HepG2 (cell line): ENCODE measurements around the gene TEX12. TPM values are rescaled to one million over a fixed set of nuclear protein-coding genes. Genes with fewer than 3 reads are reported as not detected.

Source experiments
- ATAC-seq: fragments of 200-7000 bp; cut with Tn5 transposase; 3 replicates; pipeline ENCODE4 v1.9.1; 2020; ENCODE audit warnings: mild to moderate bottlenecking, moderate library complexity
- BruUV-seq: library from RNA; stranded (reverse); fragments of 400-500 nt; replicated peaks from 2 replicates; lab custom pipeline; 2021; lab: Mats Ljungman, UMichigan
- CTCF ChIA-PET: fragments of 300-600 bp; formaldehyde crosslinking; extraction: SDS; loops from one replicate; lab custom pipeline; 2021; ENCODE audit warnings: low total read pairs, inconsistent platforms, low intra/inter-chr PET ratio; lab: Yijun Ruan, JAX
- POLR2A ChIA-PET: fragments of 350-600 bp; sonication (Branson Sonifier 250); formaldehyde crosslinking; loops from one replicate; lab custom pipeline; 2020; ENCODE audit warnings: antibody characterized with exemption, inconsistent platforms; lab: Yijun Ruan, JAX
- DNase-seq: peaks from one replicate; pipeline ENCODE4 v3.0.0-alpha.2; 2015; ENCODE audit warnings: low spot score
- FAIRE-seq: peaks from 3 replicates; lab custom pipeline; 2011; peaks lifted over from hg19 to GRCh38; lab: Jason Lieb, UNC
- H2AFZ ChIP-seq: one replicate; pipeline ENCODE4 v1.6.1; 2011; ENCODE audit warnings: low read length, inconsistent platforms
- H3K27ac ChIP-seq: fragments of 300-600 bp; 3 replicates; pipeline ENCODE4 v1.8.0; 2011; ENCODE audit warnings: mixed run types, mild to moderate bottlenecking, mixed read lengths, low read length, inconsistent platforms; ENCODE audit not compliant: insufficient read depth; ENCODE audit errors: extremely low read length
- H3K27me3 ChIP-seq, 2 experiments: fragments of 200-600 bp in 1 of 2; 2 replicates in 1 of 2; 3 replicates in 1 of 2; pipeline versions ENCODE4 v1.6.0 to v1.8.0; 2011; ENCODE audit warnings: low read length in 2 of 2, mild to moderate bottlenecking in 2 of 2, moderate library complexity in 2 of 2, inconsistent platforms in 1 of 2; ENCODE audit not compliant: insufficient read depth in 2 of 2, control insufficient read depth in 1 of 2
- H3K36me3 ChIP-seq, 2 experiments: fragments of 200-600 bp in 1 of 2; replicated peaks in 1 of 2; 2 replicates in 1 of 2; 3 replicates in 1 of 2; pipeline versions ENCODE4 v1.5.1 to v1.8.0; 2011; ENCODE audit warnings: low read length in 2 of 2, inconsistent platforms in 1 of 2; ENCODE audit not compliant: insufficient read depth in 2 of 2, control insufficient read depth in 1 of 2
- H3K4me1 ChIP-seq: 2 replicates; pipeline ENCODE4 v1.5.1; 2012; ENCODE audit warnings: low read length, inconsistent platforms; ENCODE audit not compliant: insufficient read depth
- H3K4me2 ChIP-seq: 2 replicates; pipeline ENCODE4 v1.6.0; 2011; ENCODE audit warnings: low read depth, low read length, inconsistent platforms
- H3K4me3 ChIP-seq, 3 experiments: fragments of 200-600 bp in 1 of 3; sonication (generic), shearing (Covaris generic) in 1 of 3; replicated peaks in 1 of 3; 2 replicates each; pipeline ENCODE4 v1.5.1; 2011 to 2016; ENCODE audit warnings: low read length in 3 of 3, inconsistent platforms in 2 of 3, low read depth in 2 of 3, mild to moderate bottlenecking in 2 of 3, control low read depth in 1 of 3, mixed read lengths in 1 of 3; ENCODE audit not compliant: insufficient read depth in 1 of 3
- H3K79me2 ChIP-seq: one replicate; pipeline ENCODE4 v1.6.1; 2011; ENCODE audit warnings: low read length, inconsistent platforms; ENCODE audit not compliant: insufficient read depth
- H3K9ac ChIP-seq: 2 replicates; pipeline ENCODE4 v1.6.0; 2011; ENCODE audit warnings: mild to moderate bottlenecking, low read depth, low read length, inconsistent platforms; ENCODE audit not compliant: insufficient read depth
- H3K9me3 ChIP-seq: 2 replicates; pipeline ENCODE4 v1.5.1; 2012; ENCODE audit warnings: mild to moderate bottlenecking, low read length
- H4K20me1 ChIP-seq: 2 replicates; pipeline ENCODE4 v1.6.0; 2011; ENCODE audit warnings: inconsistent platforms, mild to moderate bottlenecking, low read length, moderate library complexity; ENCODE audit not compliant: insufficient read depth
- ATF3 ChIP-seq: sonication (generic); formaldehyde crosslinking; IDR thresholded peaks from 2 replicates; pipeline ENCODE4 v1.4.0; 2020; ENCODE audit warnings: missing genetic modification reagents
- CHD2 ChIP-seq: IDR thresholded peaks from 2 replicates; pipeline ENCODE4 v1.6.1; 2011; ENCODE audit warnings: low read depth, low read length, improper control_type of control experiment
- FOXJ3 ChIP-seq: sonication (generic); formaldehyde crosslinking; IDR thresholded peaks from 2 replicates; pipeline ENCODE4 v1.4.0; 2020; ENCODE audit warnings: missing genetic modification reagents, mild to moderate bottlenecking, borderline replicate concordance
- IKZF1 ChIP-seq: fragments of 450-650 bp; IDR thresholded peaks from 2 replicates; pipeline ENCODE4 v1.7.1; 2016
- JUN ChIP-seq: sonication (generic); formaldehyde crosslinking; IDR thresholded peaks from 2 replicates; pipeline ENCODE4 v1.4.0; 2020; ENCODE audit warnings: mild to moderate bottlenecking, missing genetic modification reagents
- MAFF ChIP-seq: IDR thresholded peaks from 2 replicates; pipeline ENCODE4 v1.6.1; 2011; ENCODE audit warnings: low read depth, low read length, improper control_type of control experiment
- NFE2 ChIP-seq: sonication (generic); formaldehyde crosslinking; IDR thresholded peaks from 2 replicates; pipeline ENCODE4 v1.4.0; 2020; ENCODE audit warnings: missing genetic modification reagents
- PCBP1 ChIP-seq: fragments of 200-400 bp; formaldehyde crosslinking; IDR thresholded peaks from 2 replicates; pipeline ENCODE4 v1.6.1; 2017; ENCODE audit warnings: mild to moderate bottlenecking, low read depth, low read length, borderline replicate concordance
- REST ChIP-seq, 2 experiments: IDR thresholded peaks; 2 replicates each; pipeline ENCODE4 v1.6.1; 2011 to 2012; ENCODE audit warnings: low read length in 2 of 2, borderline replicate concordance in 1 of 2, low read depth in 1 of 2, mild to moderate bottlenecking in 1 of 2, moderate library complexity in 1 of 2
- ZBED4 ChIP-seq: sonication (generic); formaldehyde crosslinking; IDR thresholded peaks from 2 replicates; pipeline ENCODE4 v1.4.0; 2020; ENCODE audit warnings: missing genetic modification reagents, borderline replicate concordance
- ZIK1 ChIP-seq: sonication (generic); formaldehyde crosslinking; IDR thresholded peaks from 2 replicates; pipeline ENCODE4 v1.5.0; 2020; ENCODE audit warnings: mild to moderate bottlenecking, low read depth, missing genetic modification reagents, borderline replicate concordance
- ZNF556 ChIP-seq: sonication (generic); formaldehyde crosslinking; IDR thresholded peaks from 2 replicates; pipeline ENCODE4 v1.4.0; 2020; ENCODE audit warnings: mild to moderate bottlenecking, missing genetic modification reagents, borderline replicate concordance
- ZNF605 ChIP-seq: sonication (generic); formaldehyde crosslinking; IDR thresholded peaks from 2 replicates; pipeline ENCODE4 v1.8.0; 2022; ENCODE audit warnings: mild to moderate bottlenecking, missing genetic modification reagents
- ZNF644 ChIP-seq: IDR thresholded peaks from 2 replicates; pipeline ENCODE4 v1.6.1; 2016; ENCODE audit warnings: low read depth
- ZNF652 ChIP-seq: IDR thresholded peaks from 2 replicates; pipeline ENCODE4 v1.6.1; 2016; ENCODE audit warnings: low read depth, borderline replicate concordance
- ZSCAN20 ChIP-seq: sonication (generic); formaldehyde crosslinking; IDR thresholded peaks from 2 replicates; pipeline ENCODE4 v1.4.0; 2020; ENCODE audit warnings: missing genetic modification reagents, mild to moderate bottlenecking, borderline replicate concordance
- WGBS: methylation state at CpG from one replicate; pipeline ENCODE4 v1.1.6; 2017; ENCODE audit warnings: low lambda C conversion rate; 5-methylcytosine and 5-hydroxymethylcytosine counted together
- in situ Hi-C: cut with HindIII; loops from 2 replicates; pipeline ENCODE4 v1.10.0; 2017; ENCODE audit warnings: low pct_unique_long_range_greater_than_20kb; ENCODE audit not compliant: extremely low pct_ligation_motif_present
- intact Hi-C: fragments of 100-400 bp; cut with micrococcal nuclease; formaldehyde crosslinking; loops from one replicate; pipeline ENCODE4 v1.10.0; 2022; ENCODE audit not compliant: unreplicated experiment
- polyA plus RNA-seq, 8 experiments: library from polyadenylated mRNA; depleted of rRNA in 3 of 8; stranded (reverse) in 7 of 8; unstranded in 1 of 8; fragments of >200 nt; fragmentation: Illumina TruSeq in 4 of 8; extraction: Trizol in 4 of 8; gene quantifications; 2 replicates each; pipeline versions ENCODE4 v1.2.1 to v1.2.3, GENCODE V29; 2011 to 2016; ENCODE audit warnings: low read depth in 4 of 8, missing spikeins in 1 of 8, mixed read lengths in 1 of 8; ENCODE audit not compliant: insufficient read depth in 1 of 8
- total RNA-seq, 5 experiments: library from RNA; depleted of rRNA; stranded (reverse); fragments of >200 nt; fragmentation: Illumina TruSeq; extraction: Trizol; gene quantifications; 2 replicates each; pipeline ENCODE4 v1.2.3, GENCODE V29; 2016; ENCODE audit warnings: low read depth in 1 of 5

The TEX12 gene
- total and polyA plus RNA-seq, 2 of the 13 experiments (the other 11 are each of a cell fraction or from before 2014, with no cell fraction given) = not detected

- in situ Hi-C loops = no loop called here
- DNase-seq (peak; percentile 94), ATAC-seq (peak; percentile 99), FAIRE-seq (no peak)
- Histone ChIP-seq H3K36me3 (no peaks in the 10 kb centered on the region), H3K79me2 (no peaks in the 10 kb centered on the region), H4K20me1 (no peaks in the 10 kb centered on the region), H3K4me1 (peaks cover 27% of the 10 kb centered on the region), H3K4me3 (no peak overlapping the region), H3K4me2 (0 out of 2 replicates have a peak overlapping the region, but pooled peaks have one; percentile 2), H2AFZ (no peak overlapping the region), H3K27ac (peak overlapping the region; percentile 2), H3K9ac (no peak overlapping the region), H3K27me3 (no peaks in the 10 kb centered on the region), H3K9me3 (no peaks in the 10 kb centered on the region)
- intact Hi-C loops = no loop called here
- CTCF ChIA-PET = no interaction called here
- no TSS peak for BruUV-seq
- POLR2A ChIA-PET = interaction anchor here (1.1 to 1.2 kb wide), 3 partner anchors 43 to 71 kb away, joined by 3 to 4 read pairs (median 3); partner anchors contain the start of genes SDHD and TIMM8B
- WGBS = 36% methylated on average over 4 of the region's 4 CpGs
- TF ChIP-seq IKZF1 = no peak
- peak; percentile 72; the same call in 1 of the 2 replicates for TF ChIP-seq ZNF644 (CRISPR knock-in tag)
- peak; percentile 88 for TF ChIP-seq MAFF
- TF ChIP-seq ATF3 (CRISPR knock-in tag) = peak; percentile 55
- no peak for TF ChIP-seq CHD2
- TF ChIP-seq NFE2 = no peak
- no peak for TF ChIP-seq ZNF605 (CRISPR knock-in tag)
- no peak for TF ChIP-seq PCBP1
- no peak for TF ChIP-seq ZSCAN20 (CRISPR knock-in tag)
- no peak for TF ChIP-seq ZNF652 (CRISPR knock-in tag)
- peak in 1 of 2 experiments; percentile 76; a peak in 2 of 4 replicates for TF ChIP-seq REST (IDR thresholded peaks at IDR 0.05; ENCODE audit: borderline replicate concordance in 1 of 2, low read depth in 1 of 2, low read length in 2 of 2)
- no peak for TF ChIP-seq ZBED4 (CRISPR knock-in tag)
- no peak for TF ChIP-seq ZIK1 (CRISPR knock-in tag)
- peak; percentile 59; the same call in 1 of the 2 replicates for TF ChIP-seq JUN (CRISPR knock-in tag)
- no peak for TF ChIP-seq ZNF556 (CRISPR knock-in tag)
- no peak for TF ChIP-seq FOXJ3 (CRISPR knock-in tag)
Measured at GRCh38 chr11:112156956-112157766, 10.0 kb upstream of the TEX12 start.
